HepG2 (cell line): ENCODE results near the gene CDC14A. TPM values are rescaled to one million over a fixed set of nuclear protein-coding genes. Genes with fewer than 3 reads are reported as not detected.
A peak's percentile ranks its signal among the peaks of the same experiment; 100 is the strongest.

ENCODE experiments used
- CEBPB ChIP-seq: IDR thresholded peaks from 2 replicates; pipeline ENCODE4 v1.6.1; 2011; ENCODE audit warnings: low read depth, low read length, improper control_type of control experiment, borderline replicate concordance
- CENPX ChIP-seq: sonication (generic); formaldehyde crosslinking; IDR thresholded peaks from 2 replicates; pipeline ENCODE4 v1.9.0; 2021; ENCODE audit warnings: mild to moderate bottlenecking, missing genetic modification reagents, moderate library complexity
- DR1 ChIP-seq: sonication (generic); formaldehyde crosslinking; IDR thresholded peaks from 2 replicates; pipeline ENCODE4 v1.8.0; 2021; ENCODE audit warnings: mild to moderate bottlenecking, missing genetic modification reagents, inconsistent platforms
- FOXJ3 ChIP-seq: sonication (generic); formaldehyde crosslinking; IDR thresholded peaks from 2 replicates; pipeline ENCODE4 v1.4.0; 2020; ENCODE audit warnings: missing genetic modification reagents, mild to moderate bottlenecking, borderline replicate concordance
- GATAD2A ChIP-seq: IDR thresholded peaks from 2 replicates; pipeline ENCODE4 v1.6.1; 2016
- GFI1 ChIP-seq: sonication (generic); formaldehyde crosslinking; IDR thresholded peaks from 2 replicates; pipeline ENCODE4 v1.5.0; 2020; ENCODE audit warnings: missing genetic modification reagents, mild to moderate bottlenecking, borderline replicate concordance
- KMT2B ChIP-seq: IDR thresholded peaks from 2 replicates; pipeline ENCODE4 v1.6.1; 2016; ENCODE audit warnings: missing genetic modification reagents, missing compliant biosample characterization
- NCOA2 ChIP-seq: sonication (generic); formaldehyde crosslinking; IDR thresholded peaks from 2 replicates; pipeline ENCODE4 v1.8.0; 2022; ENCODE audit warnings: inconsistent platforms
- NCOR1 ChIP-seq: fragments of 200-600 bp; sonication (generic); IDR thresholded peaks from 2 replicates; pipeline ENCODE4 v1.7.0; 2017; ENCODE audit warnings: antibody characterized with exemption, low read length, borderline replicate concordance
- PITX1 ChIP-seq: sonication (generic); formaldehyde crosslinking; IDR thresholded peaks from 2 replicates; pipeline ENCODE4 v1.5.1; 2020; ENCODE audit warnings: mild to moderate bottlenecking, missing genetic modification reagents
- SOX6 ChIP-seq, 2 experiments: fragments of 450-650 bp in 1 of 2; sonication (generic) in 1 of 2; formaldehyde crosslinking in 1 of 2; IDR thresholded peaks; 2 replicates each; pipeline versions ENCODE4 v1.4.0 to v1.6.1; 2017 to 2020; ENCODE audit warnings: antibody characterized with exemption in 1 of 2, mild to moderate bottlenecking in 1 of 2, missing genetic modification reagents in 1 of 2
- THYN1 ChIP-seq: sonication (generic); formaldehyde crosslinking; IDR thresholded peaks from 2 replicates; pipeline ENCODE4 v1.8.1; 2023; ENCODE audit warnings: low read depth, mild to moderate bottlenecking, moderate library complexity, missing genetic modification reagents, borderline replicate concordance
- ZNF891 ChIP-seq: sonication (generic); formaldehyde crosslinking; IDR thresholded peaks from 2 replicates; pipeline ENCODE4 v1.5.0; 2020; ENCODE audit warnings: mild to moderate bottlenecking, missing genetic modification reagents
- polyA plus RNA-seq, 8 experiments: library from polyadenylated mRNA; depleted of rRNA in 3 of 8; stranded (reverse) in 7 of 8; unstranded in 1 of 8; fragments of >200 nt; fragmentation: Illumina TruSeq in 4 of 8; extraction: Trizol in 4 of 8; gene quantifications; 2 replicates each; pipeline versions ENCODE4 v1.2.1 to v1.2.3, GENCODE V29; 2011 to 2016; ENCODE audit warnings: low read depth in 4 of 8, missing spikeins in 1 of 8, mixed read lengths in 1 of 8; ENCODE audit not compliant: insufficient read depth in 1 of 8
- total RNA-seq, 5 experiments: library from RNA; depleted of rRNA; stranded (reverse); fragments of >200 nt; fragmentation: Illumina TruSeq; extraction: Trizol; gene quantifications; 2 replicates each; pipeline ENCODE4 v1.2.3, GENCODE V29; 2016; ENCODE audit warnings: low read depth in 1 of 5
- TF ChIP-seq, protein P1 (sequence below), 2 experiments: sonication (generic) in 1 of 2; formaldehyde crosslinking in 1 of 2; IDR thresholded peaks; 2 replicates each; pipeline versions ENCODE4 v1.6.1 to v1.9.0; 2014 to 2022; ENCODE audit warnings: antibody characterized with exemption in 1 of 2, borderline replicate concordance in 1 of 2, inconsistent platforms in 1 of 2, low read depth in 1 of 2, missing genetic modification reagents in 1 of 2
- TF ChIP-seq, protein P2 (sequence below): sonication (generic); formaldehyde crosslinking; IDR thresholded peaks from 2 replicates; pipeline ENCODE4 v1.4.0; 2020; ENCODE audit warnings: missing genetic modification reagents, mild to moderate bottlenecking, borderline replicate concordance
- TF ChIP-seq, protein P3 (sequence below): sonication (generic); IDR thresholded peaks from 2 replicates; pipeline ENCODE4 v1.6.1; 2016; ENCODE audit warnings: low read depth, borderline replicate concordance
- TF ChIP-seq, protein P4 (sequence below): sonication (generic); formaldehyde crosslinking; IDR thresholded peaks from 2 replicates; pipeline ENCODE4 v1.4.0; 2020; ENCODE audit warnings: missing genetic modification reagents

CDC14A gene
- total and polyA plus RNA-seq, 2 of the 13 experiments (the other 11 are each of a cell fraction or from before 2014, with no cell fraction given) = 2.8 to 4.9 TPM

DNA sequence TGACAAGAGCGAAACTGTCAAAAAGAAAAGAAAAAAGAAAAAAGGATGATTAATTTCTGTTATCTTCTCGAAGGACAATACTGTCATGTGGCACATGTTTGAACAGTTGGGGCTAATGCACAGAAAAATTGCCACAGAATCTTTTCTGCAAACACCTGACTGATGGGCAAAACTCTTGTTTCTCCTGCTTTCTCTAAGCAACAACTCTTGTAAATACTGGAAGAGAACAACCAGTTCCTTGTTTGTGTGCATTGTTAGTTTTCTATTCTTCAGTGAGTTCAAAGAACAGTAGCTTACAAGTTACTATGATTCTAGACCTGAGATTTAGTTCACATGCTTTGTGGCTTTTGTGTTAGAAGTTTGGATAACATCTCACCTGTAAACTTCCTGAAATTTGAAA, 60.7 kb downstream of the CDC14A start (continued):
- TF ChIP-seq, protein P1, sequence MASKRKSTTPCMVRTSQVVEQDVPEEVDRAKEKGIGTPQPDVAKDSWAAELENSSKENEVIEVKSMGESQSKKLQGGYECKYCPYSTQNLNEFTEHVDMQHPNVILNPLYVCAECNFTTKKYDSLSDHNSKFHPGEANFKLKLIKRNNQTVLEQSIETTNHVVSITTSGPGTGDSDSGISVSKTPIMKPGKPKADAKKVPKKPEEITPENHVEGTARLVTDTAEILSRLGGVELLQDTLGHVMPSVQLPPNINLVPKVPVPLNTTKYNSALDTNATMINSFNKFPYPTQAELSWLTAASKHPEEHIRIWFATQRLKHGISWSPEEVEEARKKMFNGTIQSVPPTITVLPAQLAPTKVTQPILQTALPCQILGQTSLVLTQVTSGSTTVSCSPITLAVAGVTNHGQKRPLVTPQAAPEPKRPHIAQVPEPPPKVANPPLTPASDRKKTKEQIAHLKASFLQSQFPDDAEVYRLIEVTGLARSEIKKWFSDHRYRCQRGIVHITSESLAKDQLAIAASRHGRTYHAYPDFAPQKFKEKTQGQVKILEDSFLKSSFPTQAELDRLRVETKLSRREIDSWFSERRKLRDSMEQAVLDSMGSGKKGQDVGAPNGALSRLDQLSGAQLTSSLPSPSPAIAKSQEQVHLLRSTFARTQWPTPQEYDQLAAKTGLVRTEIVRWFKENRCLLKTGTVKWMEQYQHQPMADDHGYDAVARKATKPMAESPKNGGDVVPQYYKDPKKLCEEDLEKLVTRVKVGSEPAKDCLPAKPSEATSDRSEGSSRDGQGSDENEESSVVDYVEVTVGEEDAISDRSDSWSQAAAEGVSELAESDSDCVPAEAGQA (IDR thresholded peaks at IDR 0.05; ENCODE audit: low read depth) = no peak
- TF ChIP-seq, protein P1 (CRISPR knock-in tag; IDR thresholded peaks at IDR 0.05; ENCODE audit: borderline replicate concordance) = no peak
- no peak for TF ChIP-seq ZNF891 (CRISPR knock-in tag)
- TF ChIP-seq NCOR1 = no peak
- TF ChIP-seq CENPX (CRISPR knock-in tag) = no peak
- TF ChIP-seq NCOA2 = peak; percentile 56
- peak; percentile 23; the same call in 1 of the 2 replicates for TF ChIP-seq CEBPB
- no peak for TF ChIP-seq FOXJ3 (CRISPR knock-in tag)
- TF ChIP-seq, protein P2, sequence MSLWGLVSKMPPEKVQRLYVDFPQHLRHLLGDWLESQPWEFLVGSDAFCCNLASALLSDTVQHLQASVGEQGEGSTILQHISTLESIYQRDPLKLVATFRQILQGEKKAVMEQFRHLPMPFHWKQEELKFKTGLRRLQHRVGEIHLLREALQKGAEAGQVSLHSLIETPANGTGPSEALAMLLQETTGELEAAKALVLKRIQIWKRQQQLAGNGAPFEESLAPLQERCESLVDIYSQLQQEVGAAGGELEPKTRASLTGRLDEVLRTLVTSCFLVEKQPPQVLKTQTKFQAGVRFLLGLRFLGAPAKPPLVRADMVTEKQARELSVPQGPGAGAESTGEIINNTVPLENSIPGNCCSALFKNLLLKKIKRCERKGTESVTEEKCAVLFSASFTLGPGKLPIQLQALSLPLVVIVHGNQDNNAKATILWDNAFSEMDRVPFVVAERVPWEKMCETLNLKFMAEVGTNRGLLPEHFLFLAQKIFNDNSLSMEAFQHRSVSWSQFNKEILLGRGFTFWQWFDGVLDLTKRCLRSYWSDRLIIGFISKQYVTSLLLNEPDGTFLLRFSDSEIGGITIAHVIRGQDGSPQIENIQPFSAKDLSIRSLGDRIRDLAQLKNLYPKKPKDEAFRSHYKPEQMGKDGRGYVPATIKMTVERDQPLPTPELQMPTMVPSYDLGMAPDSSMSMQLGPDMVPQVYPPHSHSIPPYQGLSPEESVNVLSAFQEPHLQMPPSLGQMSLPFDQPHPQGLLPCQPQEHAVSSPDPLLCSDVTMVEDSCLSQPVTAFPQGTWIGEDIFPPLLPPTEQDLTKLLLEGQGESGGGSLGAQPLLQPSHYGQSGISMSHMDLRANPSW (CRISPR knock-in tag) = no peak
- TF ChIP-seq, protein P3, sequence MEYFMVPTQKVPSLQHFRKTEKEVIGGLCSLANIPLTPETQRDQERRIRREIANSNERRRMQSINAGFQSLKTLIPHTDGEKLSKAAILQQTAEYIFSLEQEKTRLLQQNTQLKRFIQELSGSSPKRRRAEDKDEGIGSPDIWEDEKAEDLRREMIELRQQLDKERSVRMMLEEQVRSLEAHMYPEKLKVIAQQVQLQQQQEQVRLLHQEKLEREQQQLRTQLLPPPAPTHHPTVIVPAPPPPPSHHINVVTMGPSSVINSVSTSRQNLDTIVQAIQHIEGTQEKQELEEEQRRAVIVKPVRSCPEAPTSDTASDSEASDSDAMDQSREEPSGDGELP = peak; percentile 50; the same call in 1 of the 2 replicates
- no peak for TF ChIP-seq DR1 (CRISPR knock-in tag)
- TF ChIP-seq SOX6 (IDR thresholded peaks at IDR 0.05) = no peak
- TF ChIP-seq SOX6 (CRISPR knock-in tag; IDR thresholded peaks at IDR 0.05) = peak; percentile 85
- no peak for TF ChIP-seq PITX1
- 0 out of 2 replicates have a peak, but pooled peaks have one; percentile 16 for TF ChIP-seq GFI1 (CRISPR knock-in tag)
- no peak for TF ChIP-seq KMT2B (CRISPR knock-in tag)
- TF ChIP-seq THYN1 (CRISPR knock-in tag) = no peak
- peak; percentile 71 for TF ChIP-seq GATAD2A (CRISPR knock-in tag)
- TF ChIP-seq, protein P4, sequence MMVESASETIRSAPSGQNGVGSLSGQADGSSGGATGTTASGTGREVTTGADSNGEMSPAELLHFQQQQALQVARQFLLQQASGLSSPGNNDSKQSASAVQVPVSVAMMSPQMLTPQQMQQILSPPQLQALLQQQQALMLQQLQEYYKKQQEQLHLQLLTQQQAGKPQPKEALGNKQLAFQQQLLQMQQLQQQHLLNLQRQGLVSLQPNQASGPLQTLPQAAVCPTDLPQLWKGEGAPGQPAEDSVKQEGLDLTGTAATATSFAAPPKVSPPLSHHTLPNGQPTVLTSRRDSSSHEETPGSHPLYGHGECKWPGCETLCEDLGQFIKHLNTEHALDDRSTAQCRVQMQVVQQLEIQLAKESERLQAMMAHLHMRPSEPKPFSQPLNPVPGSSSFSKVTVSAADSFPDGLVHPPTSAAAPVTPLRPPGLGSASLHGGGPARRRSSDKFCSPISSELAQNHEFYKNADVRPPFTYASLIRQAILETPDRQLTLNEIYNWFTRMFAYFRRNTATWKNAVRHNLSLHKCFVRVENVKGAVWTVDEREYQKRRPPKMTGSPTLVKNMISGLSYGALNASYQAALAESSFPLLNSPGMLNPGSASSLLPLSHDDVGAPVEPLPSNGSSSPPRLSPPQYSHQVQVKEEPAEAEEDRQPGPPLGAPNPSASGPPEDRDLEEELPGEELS (CRISPR knock-in tag) = peak; percentile 39; the same call in 1 of the 2 replicates
